ENCODE results near the gene IGLL5. TPM values are rescaled to one million over a fixed set of nuclear protein-coding genes. Genes with fewer than 3 reads are reported as not detected.

Gene IGLL5
- polyA plus RNA-seq, 1 donor (not counting 4 experiments of a cell fraction or from before 2014, with no cell fraction given), result not detected

DNA sequence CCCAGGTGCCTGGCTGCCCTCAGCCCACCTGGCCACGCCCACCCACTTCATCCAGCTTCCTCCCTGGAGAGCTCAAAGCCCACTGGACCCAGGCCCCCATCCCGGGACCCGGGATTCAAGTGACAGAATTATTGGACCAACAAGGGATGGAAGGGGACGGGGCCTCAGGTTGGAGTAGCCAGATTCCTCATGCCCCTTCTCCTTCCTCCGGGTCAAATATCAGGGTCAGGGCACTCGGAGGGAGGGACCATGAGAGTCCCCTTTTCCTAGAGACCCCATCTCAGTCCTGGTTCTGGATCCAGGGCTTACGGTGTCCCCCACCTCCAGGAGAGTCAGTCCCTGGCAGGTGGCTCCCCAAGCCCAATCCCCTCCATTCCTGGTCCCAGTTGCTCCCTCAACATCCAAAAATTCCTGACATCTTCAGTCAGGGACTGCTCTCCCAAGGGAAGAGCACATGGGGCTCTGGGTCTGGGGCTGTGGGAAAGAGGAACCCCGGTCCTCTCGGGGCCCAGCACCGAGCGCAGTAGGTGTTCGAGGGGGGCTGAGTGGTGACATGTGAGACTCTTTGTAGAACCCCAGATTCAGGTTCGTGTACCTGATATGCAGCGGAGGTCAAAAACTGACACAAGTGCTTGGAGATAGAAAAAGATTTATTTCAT, 37.7 kb downstream of the IGLL5 start:
- TF ChIP-seq CTCF (optimal IDR thresholded peaks at IDR 0.05 in 1 of 3, IDR thresholded peaks at IDR 0.05 in 1 of 3, conservative IDR thresholded peaks at IDR 0.05 in 1 of 3; ENCODE audit: extremely low read depth in 1 of 3, insufficient read depth in 2 of 3, low read length in 3 of 3), result no peak
- no peak for TF ChIP-seq EZH2 (IDR thresholded peaks at IDR 0.05; ENCODE audit: low read length)
- H3K9me1 ChIP-seq (ENCODE audit: control insufficient read depth, extremely low read depth, insufficient read depth, low read length), result no peaks in the 10 kb centered on the region
- no peaks in the 10 kb centered on the region for H3K36me3 ChIP-seq (ENCODE audit: control insufficient read depth in 2 of 2, extremely low read depth in 1 of 2, insufficient read depth in 2 of 2, low read length in 2 of 2)
- H3K4me2 ChIP-seq (ENCODE audit: control insufficient read depth, extremely low read depth, insufficient read depth, low read depth, low read length), result no peak overlapping the region
- H3K9ac ChIP-seq (ENCODE audit: control insufficient read depth, extremely low read depth, insufficient read depth, low read length), result no peak overlapping the region
- no peak overlapping the region for H2AFZ ChIP-seq (ENCODE audit: control insufficient read depth, low read length)
- H4K20me1 ChIP-seq (ENCODE audit: control insufficient read depth, extremely low read depth, insufficient read depth, low read length), result no peaks in the 10 kb centered on the region
- no peaks in the 10 kb centered on the region for H3K9me3 ChIP-seq (ENCODE audit: control insufficient read depth, low read depth, low read length)
- H3K4me1 ChIP-seq (ENCODE audit: control insufficient read depth, extremely low read depth, insufficient read depth, low read length), result no peaks in the 10 kb centered on the region
- no peak overlapping the region for H3K27ac ChIP-seq (ENCODE audit: control insufficient read depth, insufficient read depth, low read length)
- DNase-seq (ENCODE audit: low read depth, low spot score), result no peak
- no peak for FAIRE-seq
- no peak overlapping the region for H3K4me3 ChIP-seq (ENCODE audit: control insufficient read depth in 2 of 3, extremely low read depth in 1 of 3, insufficient read depth in 2 of 3, low read depth in 1 of 3, low read length in 3 of 3)
- dilution Hi-C loops (cut with MboI; ENCODE audit: extremely low pct_ligation_motif_present, low sequenced_read_pairs), result no loop called here
- H3K79me2 ChIP-seq (ENCODE audit: control insufficient read depth, insufficient read depth, low read length), result no peaks in the 10 kb centered on the region
- H3K27me3 ChIP-seq (ENCODE audit: control insufficient read depth, extremely low read depth, insufficient read depth, low read length), result peaks cover 2% of the 10 kb centered on the region

DNA sequence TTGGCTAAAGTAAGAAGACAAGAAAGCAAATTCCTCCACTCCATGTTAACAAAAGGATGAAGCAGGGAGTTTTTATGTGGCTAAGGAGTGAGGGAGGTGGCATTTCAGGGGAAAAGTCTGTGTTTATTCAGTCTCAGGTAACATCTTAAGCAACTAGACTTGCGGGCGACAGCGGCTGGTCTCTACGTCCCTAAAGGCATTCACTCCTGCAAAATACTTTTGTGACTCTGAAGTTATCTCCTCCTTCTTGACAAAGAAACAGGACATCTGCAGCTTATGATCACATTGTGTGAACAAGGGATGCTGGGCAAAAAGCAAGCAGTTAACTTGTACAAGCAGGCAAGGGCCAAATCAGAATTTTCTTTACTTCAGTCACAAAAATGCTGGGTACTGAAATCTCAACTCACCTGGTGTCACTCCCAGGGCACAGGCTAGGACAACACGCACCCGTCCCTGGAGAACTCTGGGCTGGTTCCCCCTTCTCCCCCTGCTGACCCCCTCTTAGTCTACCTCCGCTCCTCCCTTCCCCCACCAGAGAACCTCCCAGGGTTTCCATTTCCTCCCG, 38.3 kb downstream of the IGLL5 start:
- Histone ChIP-seq H3K9me3 (ENCODE audit: control insufficient read depth, low read depth, low read length) (no peaks in the 10 kb centered on the region), H3K4me2 (ENCODE audit: control insufficient read depth, extremely low read depth, insufficient read depth, low read depth, low read length) (no peak overlapping the region), H3K79me2 (ENCODE audit: control insufficient read depth, insufficient read depth, low read length) (no peaks in the 10 kb centered on the region), H3K9me1 (ENCODE audit: control insufficient read depth, extremely low read depth, insufficient read depth, low read length) (no peaks in the 10 kb centered on the region), H3K4me1 (ENCODE audit: control insufficient read depth, extremely low read depth, insufficient read depth, low read length) (no peaks in the 10 kb centered on the region), H3K27me3 (ENCODE audit: control insufficient read depth, extremely low read depth, insufficient read depth, low read length) (peaks cover 2% of the 10 kb centered on the region), H3K9ac (ENCODE audit: control insufficient read depth, extremely low read depth, insufficient read depth, low read length) (no peak overlapping the region), H3K4me3 (ENCODE audit: control insufficient read depth in 2 of 3, extremely low read depth in 1 of 3, insufficient read depth in 2 of 3, low read depth in 1 of 3, low read length in 3 of 3) (no peak overlapping the region), H2AFZ (ENCODE audit: control insufficient read depth, low read length) (no peak overlapping the region), H3K36me3 (ENCODE audit: control insufficient read depth in 2 of 2, extremely low read depth in 1 of 2, insufficient read depth in 2 of 2, low read length in 2 of 2) (no peaks in the 10 kb centered on the region), H4K20me1 (ENCODE audit: control insufficient read depth, extremely low read depth, insufficient read depth, low read length) (no peaks in the 10 kb centered on the region), H3K27ac (ENCODE audit: control insufficient read depth, insufficient read depth, low read length) (no peak overlapping the region)
- DNase-seq (ENCODE audit: low read depth, low spot score) (no peak), FAIRE-seq (no peak)
- dilution Hi-C loops (cut with MboI; ENCODE audit: extremely low pct_ligation_motif_present, low sequenced_read_pairs), result no loop called here
- TF ChIP-seq EZH2 (IDR thresholded peaks at IDR 0.05; ENCODE audit: low read length), result no peak
- TF ChIP-seq CTCF (optimal IDR thresholded peaks at IDR 0.05 in 1 of 3, IDR thresholded peaks at IDR 0.05 in 1 of 3, conservative IDR thresholded peaks at IDR 0.05 in 1 of 3; ENCODE audit: extremely low read depth in 1 of 3, insufficient read depth in 2 of 3, low read length in 3 of 3), result no peak
